HepG2 (cell line): ENCODE data around the gene NUP153. TPM values are rescaled to one million over a fixed set of nuclear protein-coding genes. Genes with fewer than 3 reads are reported as not detected.

Source experiments
- CENPT ChIP-seq: sonication (generic); formaldehyde crosslinking; IDR thresholded peaks from 2 replicates; pipeline ENCODE4 v1.8.0; 2022; ENCODE audit warnings: low read depth, mild to moderate bottlenecking, moderate library complexity, missing genetic modification reagents
- ESRRA ChIP-seq: sonication (generic); formaldehyde crosslinking; IDR thresholded peaks from 2 replicates; pipeline ENCODE4 v1.5.1; 2020; ENCODE audit warnings: mild to moderate bottlenecking, low read depth, missing genetic modification reagents
- GFI1 ChIP-seq: sonication (generic); formaldehyde crosslinking; IDR thresholded peaks from 2 replicates; pipeline ENCODE4 v1.5.0; 2020; ENCODE audit warnings: missing genetic modification reagents, mild to moderate bottlenecking, borderline replicate concordance
- ISL2 ChIP-seq: sonication (generic); formaldehyde crosslinking; IDR thresholded peaks from 2 replicates; pipeline ENCODE4 v1.5.0; 2020; ENCODE audit warnings: missing genetic modification reagents
- KMT2B ChIP-seq: IDR thresholded peaks from 2 replicates; pipeline ENCODE4 v1.6.1; 2016; ENCODE audit warnings: missing genetic modification reagents, missing compliant biosample characterization
- MEIS2 ChIP-seq: sonication (generic); formaldehyde crosslinking; IDR thresholded peaks from 2 replicates; pipeline ENCODE4 v1.9.0; 2021; ENCODE audit warnings: mild to moderate bottlenecking, missing genetic modification reagents
- NKX3-1 ChIP-seq: sonication (generic); formaldehyde crosslinking; IDR thresholded peaks from 2 replicates; pipeline ENCODE4 v1.5.0; 2020; ENCODE audit warnings: missing genetic modification reagents
- SMC3 ChIP-seq: IDR thresholded peaks from 2 replicates; pipeline ENCODE4 v1.6.1; 2011; ENCODE audit warnings: low read length, improper control_type of control experiment
- TRIM24 ChIP-seq: sonication (generic); formaldehyde crosslinking; IDR thresholded peaks from 2 replicates; pipeline ENCODE4 v1.8.0; 2022; ENCODE audit warnings: mild to moderate bottlenecking, missing genetic modification reagents
- ZBTB7B ChIP-seq: sonication (generic); formaldehyde crosslinking; IDR thresholded peaks from 2 replicates; pipeline ENCODE4 v1.4.0; 2020; ENCODE audit warnings: missing genetic modification reagents
- ZFX ChIP-seq: sonication (generic); formaldehyde crosslinking; IDR thresholded peaks from 2 replicates; pipeline ENCODE4 v1.4.0; 2020; ENCODE audit warnings: mild to moderate bottlenecking, low read depth, missing genetic modification reagents, moderate library complexity
- ZNF101 ChIP-seq: sonication (generic); formaldehyde crosslinking; IDR thresholded peaks from 2 replicates; pipeline ENCODE4 v1.4.0; 2020; ENCODE audit warnings: mild to moderate bottlenecking, low read depth, missing genetic modification reagents, borderline replicate concordance
- ZNF546 ChIP-seq: sonication (generic); formaldehyde crosslinking; conservative IDR thresholded peaks from 2 replicates; pipeline ENCODE4 v1.8.1; 2023; ENCODE audit warnings: mild to moderate bottlenecking, missing genetic modification reagents
- ZNF775 ChIP-seq: sonication (generic); formaldehyde crosslinking; IDR thresholded peaks from 2 replicates; pipeline ENCODE4 v1.4.0; 2020; ENCODE audit warnings: missing genetic modification reagents, mild to moderate bottlenecking, moderate library complexity, borderline replicate concordance
- ZSCAN22 ChIP-seq: sonication (generic); formaldehyde crosslinking; IDR thresholded peaks from 2 replicates; pipeline ENCODE4 v1.4.0; 2020; ENCODE audit warnings: mild to moderate bottlenecking, missing genetic modification reagents
- polyA plus RNA-seq, 8 experiments: library from polyadenylated mRNA; depleted of rRNA in 3 of 8; stranded (reverse) in 7 of 8; unstranded in 1 of 8; fragments of >200 nt; fragmentation: Illumina TruSeq in 4 of 8; extraction: Trizol in 4 of 8; gene quantifications; 2 replicates each; pipeline versions ENCODE4 v1.2.1 to v1.2.3, GENCODE V29; 2011 to 2016; ENCODE audit warnings: low read depth in 4 of 8, missing spikeins in 1 of 8, mixed read lengths in 1 of 8; ENCODE audit not compliant: insufficient read depth in 1 of 8
- total RNA-seq, 5 experiments: library from RNA; depleted of rRNA; stranded (reverse); fragments of >200 nt; fragmentation: Illumina TruSeq; extraction: Trizol; gene quantifications; 2 replicates each; pipeline ENCODE4 v1.2.3, GENCODE V29; 2016; ENCODE audit warnings: low read depth in 1 of 5
- TF ChIP-seq, protein P1 (sequence below): sonication (generic); formaldehyde crosslinking; IDR thresholded peaks from one replicate; pipeline ENCODE4 v1.5.1; 2020; ENCODE audit warnings: mild to moderate bottlenecking, missing genetic modification reagents; ENCODE audit errors: not compliant biosample characterization
- TF ChIP-seq, protein P2 (sequence below): IDR thresholded peaks from 2 replicates; pipeline ENCODE4 v1.6.1; 2016; ENCODE audit warnings: low read depth, control low read depth
- TF ChIP-seq, protein P3 (sequence below): sonication (generic); IDR thresholded peaks from 2 replicates; pipeline ENCODE4 v1.6.1; 2016; ENCODE audit warnings: low read depth, borderline replicate concordance

The NUP153 gene
- total and polyA plus RNA-seq, 2 of the 13 experiments (the other 11 are each of a cell fraction or from before 2014, with no cell fraction given): 29.8 to 55.2 TPM

DNA sequence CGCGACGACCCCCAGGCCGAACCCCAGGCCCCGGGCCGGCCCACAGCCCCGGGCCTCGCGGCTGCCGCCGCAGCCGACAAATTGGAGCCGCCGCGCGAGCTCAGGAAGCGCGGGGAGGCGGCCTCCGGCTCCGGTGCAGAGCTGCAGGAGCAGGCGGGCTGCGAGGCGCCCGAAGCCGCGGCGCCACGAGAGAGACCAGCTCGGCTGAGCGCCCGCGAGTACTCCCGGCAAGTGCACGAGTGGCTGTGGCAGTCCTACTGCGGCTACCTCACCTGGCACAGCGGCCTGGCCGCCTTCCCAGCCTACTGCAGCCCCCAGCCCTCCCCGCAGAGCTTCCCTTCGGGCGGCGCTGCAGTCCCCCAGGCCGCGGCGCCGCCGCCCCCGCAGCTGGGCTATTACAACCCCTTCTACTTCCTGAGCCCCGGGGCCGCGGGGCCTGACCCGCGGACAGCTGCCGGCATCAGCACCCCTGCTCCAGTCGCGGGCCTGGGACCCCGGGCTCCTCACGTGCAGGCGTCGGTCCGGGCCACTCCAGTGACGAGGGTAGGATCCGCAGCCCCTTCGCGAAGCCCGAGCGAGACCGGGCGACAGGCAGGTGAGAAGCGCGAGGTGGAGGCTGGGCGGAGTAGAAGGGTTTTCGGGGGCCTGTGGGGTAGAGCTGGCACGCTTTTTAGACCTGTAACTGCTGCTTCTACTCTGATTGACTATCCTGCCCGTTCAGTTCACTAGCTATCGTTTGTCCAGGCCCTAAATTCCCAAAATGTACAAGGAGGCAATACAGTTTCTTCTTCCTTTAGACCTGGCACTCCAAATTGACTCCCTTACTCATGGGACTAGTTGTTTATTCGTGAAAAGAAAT is 106.0 kb downstream of the NUP153 start (continued):
- TF ChIP-seq, protein P1, sequence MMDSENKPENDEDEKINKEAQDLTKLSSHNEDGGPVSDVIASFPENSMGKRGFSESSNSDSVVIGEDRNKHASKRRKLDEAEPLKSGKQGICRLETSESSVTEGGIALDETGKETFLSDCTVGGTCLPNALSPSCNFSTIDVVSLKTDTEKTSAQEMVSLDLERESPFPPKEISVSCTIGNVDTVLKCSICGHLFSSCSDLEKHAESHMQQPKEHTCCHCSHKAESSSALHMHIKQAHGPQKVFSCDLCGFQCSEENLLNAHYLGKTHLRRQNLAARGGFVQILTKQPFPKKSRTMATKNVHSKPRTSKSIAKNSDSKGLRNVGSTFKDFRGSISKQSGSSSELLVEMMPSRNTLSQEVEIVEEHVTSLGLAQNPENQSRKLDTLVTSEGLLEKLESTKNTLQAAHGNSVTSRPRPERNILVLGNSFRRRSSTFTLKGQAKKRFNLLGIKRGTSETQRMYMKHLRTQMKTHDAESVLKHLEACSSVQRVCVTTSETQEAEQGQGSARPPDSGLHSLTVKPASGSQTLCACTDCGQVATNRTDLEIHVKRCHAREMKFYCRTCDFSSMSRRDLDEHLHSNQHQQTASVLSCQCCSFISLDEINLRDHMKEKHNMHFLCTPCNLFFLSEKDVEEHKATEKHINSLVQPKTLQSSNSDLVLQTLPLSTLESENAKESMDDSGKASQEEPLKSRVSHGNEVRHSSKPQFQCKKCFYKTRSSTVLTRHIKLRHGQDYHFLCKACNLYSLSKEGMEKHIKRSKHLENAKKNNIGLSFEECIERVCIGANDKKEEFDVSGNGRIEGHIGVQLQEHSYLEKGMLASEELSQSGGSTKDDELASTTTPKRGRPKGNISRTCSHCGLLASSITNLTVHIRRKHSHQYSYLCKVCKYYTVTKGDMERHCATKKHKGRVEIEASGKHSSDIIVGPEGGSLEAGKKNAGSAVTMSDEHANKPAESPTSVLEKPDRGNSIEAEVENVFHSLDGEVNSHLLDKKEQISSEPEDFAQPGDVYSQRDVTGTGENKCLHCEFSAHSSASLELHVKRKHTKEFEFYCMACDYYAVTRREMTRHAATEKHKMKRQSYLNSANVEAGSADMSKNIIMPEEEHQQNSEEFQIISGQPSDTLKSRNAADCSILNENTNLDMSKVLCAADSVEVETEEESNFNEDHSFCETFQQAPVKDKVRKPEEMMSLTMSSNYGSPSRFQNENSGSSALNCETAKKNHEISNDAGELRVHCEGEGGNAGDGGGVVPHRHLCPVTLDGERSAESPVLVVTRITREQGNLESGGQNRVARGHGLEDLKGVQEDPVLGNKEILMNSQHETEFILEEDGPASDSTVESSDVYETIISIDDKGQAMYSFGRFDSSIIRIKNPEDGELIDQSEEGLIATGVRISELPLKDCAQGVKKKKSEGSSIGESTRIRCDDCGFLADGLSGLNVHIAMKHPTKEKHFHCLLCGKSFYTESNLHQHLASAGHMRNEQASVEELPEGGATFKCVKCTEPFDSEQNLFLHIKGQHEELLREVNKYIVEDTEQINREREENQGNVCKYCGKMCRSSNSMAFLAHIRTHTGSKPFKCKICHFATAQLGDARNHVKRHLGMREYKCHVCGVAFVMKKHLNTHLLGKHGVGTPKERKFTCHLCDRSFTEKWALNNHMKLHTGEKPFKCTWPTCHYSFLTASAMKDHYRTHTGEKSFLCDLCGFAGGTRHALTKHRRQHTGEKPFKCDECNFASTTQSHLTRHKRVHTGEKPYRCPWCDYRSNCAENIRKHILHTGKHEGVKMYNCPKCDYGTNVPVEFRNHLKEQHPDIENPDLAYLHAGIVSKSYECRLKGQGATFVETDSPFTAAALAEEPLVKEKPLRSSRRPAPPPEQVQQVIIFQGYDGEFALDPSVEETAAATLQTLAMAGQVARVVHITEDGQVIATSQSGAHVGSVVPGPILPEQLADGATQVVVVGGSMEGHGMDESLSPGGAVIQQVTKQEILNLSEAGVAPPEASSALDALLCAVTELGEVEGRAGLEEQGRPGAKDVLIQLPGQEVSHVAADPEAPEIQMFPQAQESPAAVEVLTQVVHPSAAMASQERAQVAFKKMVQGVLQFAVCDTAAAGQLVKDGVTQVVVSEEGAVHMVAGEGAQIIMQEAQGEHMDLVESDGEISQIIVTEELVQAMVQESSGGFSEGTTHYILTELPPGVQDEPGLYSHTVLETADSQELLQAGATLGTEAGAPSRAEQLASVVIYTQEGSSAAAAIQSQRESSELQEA (CRISPR knock-in tag): no peak
- 0 out of 2 replicates have a peak, but pooled peaks have one; percentile 67 for TF ChIP-seq CENPT
- TF ChIP-seq KMT2B: no peak; the same call in 1 of the 2 replicates
- TF ChIP-seq SMC3: no peak
- peak; percentile 74; the same call in 1 of the 2 replicates for TF ChIP-seq ZSCAN22 (CRISPR knock-in tag)
- no peak for TF ChIP-seq ZNF546
- 0 out of 2 replicates have a peak, but pooled peaks have one; percentile 11 for TF ChIP-seq ESRRA (CRISPR knock-in tag)
- no peak for TF ChIP-seq ZNF101
- TF ChIP-seq, protein P2, sequence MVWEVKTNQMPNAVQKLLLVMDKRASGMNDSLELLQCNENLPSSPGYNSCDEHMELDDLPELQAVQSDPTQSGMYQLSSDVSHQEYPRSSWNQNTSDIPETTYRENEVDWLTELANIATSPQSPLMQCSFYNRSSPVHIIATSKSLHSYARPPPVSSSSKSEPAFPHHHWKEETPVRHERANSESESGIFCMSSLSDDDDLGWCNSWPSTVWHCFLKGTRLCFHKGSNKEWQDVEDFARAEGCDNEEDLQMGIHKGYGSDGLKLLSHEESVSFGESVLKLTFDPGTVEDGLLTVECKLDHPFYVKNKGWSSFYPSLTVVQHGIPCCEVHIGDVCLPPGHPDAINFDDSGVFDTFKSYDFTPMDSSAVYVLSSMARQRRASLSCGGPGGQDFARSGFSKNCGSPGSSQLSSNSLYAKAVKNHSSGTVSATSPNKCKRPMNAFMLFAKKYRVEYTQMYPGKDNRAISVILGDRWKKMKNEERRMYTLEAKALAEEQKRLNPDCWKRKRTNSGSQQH (CRISPR knock-in tag): no peak
- peak; percentile 9; the same call in 1 of the 2 replicates for TF ChIP-seq ISL2 (CRISPR knock-in tag)
- TF ChIP-seq NKX3-1 (CRISPR knock-in tag): no peak; the same call in 1 of the 2 replicates
- peak; percentile 19; the same call in 1 of the 2 replicates for TF ChIP-seq GFI1 (CRISPR knock-in tag)
- peak; percentile 58; the same call in 1 of the 2 replicates for TF ChIP-seq ZBTB7B
- TF ChIP-seq MEIS2 (CRISPR knock-in tag): no peak
- TF ChIP-seq, protein P3, sequence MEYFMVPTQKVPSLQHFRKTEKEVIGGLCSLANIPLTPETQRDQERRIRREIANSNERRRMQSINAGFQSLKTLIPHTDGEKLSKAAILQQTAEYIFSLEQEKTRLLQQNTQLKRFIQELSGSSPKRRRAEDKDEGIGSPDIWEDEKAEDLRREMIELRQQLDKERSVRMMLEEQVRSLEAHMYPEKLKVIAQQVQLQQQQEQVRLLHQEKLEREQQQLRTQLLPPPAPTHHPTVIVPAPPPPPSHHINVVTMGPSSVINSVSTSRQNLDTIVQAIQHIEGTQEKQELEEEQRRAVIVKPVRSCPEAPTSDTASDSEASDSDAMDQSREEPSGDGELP: peak; percentile 44; the same call in 1 of the 2 replicates
- no peak; the same call in none of the 2 replicates for TF ChIP-seq ZFX (CRISPR knock-in tag)
- TF ChIP-seq TRIM24: no peak
- no peak for TF ChIP-seq ZNF775 (CRISPR knock-in tag)
